Endothelial cell of umbilical vein (primary cell): Measurements from ENCODE around the gene HIVEP3.

Experiments
- CTCF ChIP-seq, 2 donors: IDR thresholded peaks; 1 replicate in 1 of 2; 2 replicates in 1 of 2; pipeline ENCODE4 v1.5.1; 2011; ENCODE audit warnings: low read length in 2 of 2, mild to moderate bottlenecking in 2 of 2, moderate library complexity in 2 of 2, control low read depth in 1 of 2, inconsistent platforms in 1 of 2, low read depth in 1 of 2; ENCODE audit not compliant: insufficient read depth in 1 of 2; ENCODE audit errors: extremely low read depth in 1 of 2
- EZH2 ChIP-seq: IDR thresholded peaks from 2 replicates; pipeline ENCODE4 v1.6.1; 2012; ENCODE audit warnings: borderline replicate concordance, low read depth, mild to moderate bottlenecking, moderate library complexity, low read length, inconsistent platforms; ENCODE audit not compliant: severe bottlenecking
- POLR2A ChIP-seq: IDR thresholded peaks from 2 replicates; pipeline ENCODE4 v1.6.1; 2012; ENCODE audit warnings: low read depth, mild to moderate bottlenecking, control low read depth, low read length

DNA sequence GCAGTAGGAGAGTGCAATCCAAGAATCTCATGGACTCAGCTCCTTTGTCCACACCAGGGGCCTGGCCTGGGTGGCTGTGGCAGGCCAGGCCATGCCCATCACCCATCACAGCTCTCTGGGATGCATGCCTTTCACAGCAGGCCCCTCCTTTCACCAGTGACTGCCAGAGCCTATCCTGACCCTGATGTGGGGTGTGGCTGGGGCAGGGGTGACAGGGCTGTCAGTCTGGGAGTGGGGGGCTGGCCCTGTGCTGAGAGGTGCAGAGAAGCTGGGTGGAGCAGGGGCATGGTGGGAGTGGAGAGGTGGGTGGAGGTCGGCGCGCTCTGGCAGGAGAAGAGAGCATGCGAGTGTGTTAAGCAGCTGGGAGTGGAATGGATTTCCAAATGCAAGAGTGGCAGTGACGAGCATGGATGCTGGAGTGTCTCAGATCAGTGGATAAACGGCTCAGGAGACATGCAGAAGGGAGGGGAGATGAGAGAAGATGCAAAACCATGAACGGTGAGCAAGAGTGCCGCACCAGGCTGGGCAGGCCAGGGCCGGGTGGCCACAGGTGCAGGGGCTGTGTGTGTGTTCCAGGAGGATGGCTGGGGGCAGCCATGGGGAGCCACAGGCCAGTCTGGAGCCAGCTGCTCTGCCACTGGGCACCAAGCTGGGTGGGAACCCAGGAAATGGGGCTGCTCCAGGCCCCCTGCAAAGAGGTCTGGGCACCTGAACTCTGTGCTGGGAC is 394.6 kb downstream of the HIVEP3 start:
- TF ChIP-seq EZH2: no peak
- no peak for TF ChIP-seq POLR2A
- TF ChIP-seq CTCF (IDR thresholded peaks at IDR 0.05; ENCODE audit: extremely low read depth in 1 of 2, insufficient read depth in 1 of 2, low read depth in 1 of 2, low read length in 2 of 2): no peak
